ENCODE data around the gene VPS54.

DNA sequence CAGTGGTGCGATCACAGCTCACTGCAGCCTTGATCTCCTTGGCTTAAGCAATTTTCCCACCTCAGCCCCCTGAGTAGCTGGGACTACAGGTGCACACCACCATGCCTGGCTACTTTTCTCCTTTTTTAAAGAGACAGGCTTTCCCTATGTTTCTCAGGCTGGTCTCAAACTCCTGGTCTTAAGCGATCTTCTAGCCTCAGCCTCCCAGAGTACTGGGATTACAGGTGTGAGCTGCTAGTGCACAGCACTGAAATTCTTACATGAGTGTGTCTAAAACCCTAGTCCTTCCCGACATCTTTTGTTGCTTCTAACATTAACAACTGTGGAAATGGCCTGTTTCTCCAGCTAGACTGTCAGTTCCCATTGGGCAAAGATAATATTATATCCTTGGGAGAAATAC, 174.6 kb downstream of the VPS54 start:
- TF ChIP-seq, protein P1, sequence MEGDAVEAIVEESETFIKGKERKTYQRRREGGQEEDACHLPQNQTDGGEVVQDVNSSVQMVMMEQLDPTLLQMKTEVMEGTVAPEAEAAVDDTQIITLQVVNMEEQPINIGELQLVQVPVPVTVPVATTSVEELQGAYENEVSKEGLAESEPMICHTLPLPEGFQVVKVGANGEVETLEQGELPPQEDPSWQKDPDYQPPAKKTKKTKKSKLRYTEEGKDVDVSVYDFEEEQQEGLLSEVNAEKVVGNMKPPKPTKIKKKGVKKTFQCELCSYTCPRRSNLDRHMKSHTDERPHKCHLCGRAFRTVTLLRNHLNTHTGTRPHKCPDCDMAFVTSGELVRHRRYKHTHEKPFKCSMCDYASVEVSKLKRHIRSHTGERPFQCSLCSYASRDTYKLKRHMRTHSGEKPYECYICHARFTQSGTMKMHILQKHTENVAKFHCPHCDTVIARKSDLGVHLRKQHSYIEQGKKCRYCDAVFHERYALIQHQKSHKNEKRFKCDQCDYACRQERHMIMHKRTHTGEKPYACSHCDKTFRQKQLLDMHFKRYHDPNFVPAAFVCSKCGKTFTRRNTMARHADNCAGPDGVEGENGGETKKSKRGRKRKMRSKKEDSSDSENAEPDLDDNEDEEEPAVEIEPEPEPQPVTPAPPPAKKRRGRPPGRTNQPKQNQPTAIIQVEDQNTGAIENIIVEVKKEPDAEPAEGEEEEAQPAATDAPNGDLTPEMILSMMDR (IDR thresholded peaks at IDR 0.05): no peak
- TF ChIP-seq EZH2 (IDR thresholded peaks at IDR 0.05) (no peak), EZH2phosphoT487 (IDR thresholded peaks at IDR 0.05) (no peak)
